Thyroid gland (tissue), 4 donors: ENCODE results near the gene ADGRG1.

Experiments
- CTCF ChIP-seq, 6 experiments: fragments of 200-600 bp in 3 of 6; fragments of 450-650 bp in 3 of 6; sonication (generic) in 3 of 6; IDR thresholded peaks; one replicate each; pipeline ENCODE4 v1.5.1; 2016 to 2019; ENCODE audit warnings: antibody characterized with exemption in 6 of 6, mild to moderate bottlenecking in 2 of 6, inconsistent platforms in 1 of 6, moderate library complexity in 1 of 6
- POLR2A ChIP-seq, 2 donors: fragments of 450-650 bp; IDR thresholded peaks; one replicate each; pipeline ENCODE4 v1.6.1; 2017; ENCODE audit warnings: antibody characterized with exemption in 2 of 2, mild to moderate bottlenecking in 2 of 2, moderate library complexity in 1 of 2

GRCh38 chr16:57585051-57585687, 43.3 kb upstream of the ADGRG1 start:
- TF ChIP-seq CTCF (IDR thresholded peaks at IDR 0.05) (no peak), POLR2A (IDR thresholded peaks at IDR 0.05) (no peak)
